ENCODE data around the gene CIAO3. TPM values are rescaled to one million over a fixed set of nuclear protein-coding genes. Genes with fewer than 3 reads are reported as not detected.
A peak's percentile ranks its signal among the peaks of the same experiment; 100 is the strongest.

The CIAO3 gene
- total RNA-seq, 1 donor = 37.1 TPM

- H3K4me3 ChIP-seq (ENCODE audit: low read depth, low read length) = no peak overlapping the region
- TF ChIP-seq CTCF (IDR thresholded peaks at IDR 0.05; ENCODE audit: insufficient read depth, low read depth, low read length) = no peak
- DNase-seq (ENCODE audit: low read depth) = no peak
These were observed 23.5 kb upstream of the CIAO3 start for GRCh38 chr16:764184-764750.

- DNase-seq (ENCODE audit: low read depth) = no peak
- H3K4me3 ChIP-seq (ENCODE audit: low read depth, low read length) = no peak overlapping the region
- TF ChIP-seq CTCF (IDR thresholded peaks at IDR 0.05; ENCODE audit: insufficient read depth, low read depth, low read length) = no peak
These were observed 22.8 kb upstream of the CIAO3 start for GRCh38 chr16:763369-764183.

- H3K4me3 ChIP-seq (ENCODE audit: low read depth, low read length) = no peak overlapping the region
- TF ChIP-seq CTCF (IDR thresholded peaks at IDR 0.05; ENCODE audit: insufficient read depth, low read depth, low read length) = no peak
- no peak for DNase-seq (ENCODE audit: low read depth)
These were observed 21.9 kb upstream of the CIAO3 start for GRCh38 chr16:762595-763268.

GRCh38 chr16:761625-762513 lies 21.1 kb upstream of the CIAO3 start:
- TF ChIP-seq CTCF (IDR thresholded peaks at IDR 0.05; ENCODE audit: insufficient read depth, low read depth, low read length) = no peak
- no peak overlapping the region for H3K4me3 ChIP-seq (ENCODE audit: low read depth, low read length)
- DNase-seq (ENCODE audit: low read depth) = no peak

- H3K4me3 ChIP-seq (ENCODE audit: low read depth, low read length) = no peak within 1 kb of the TSS
- no peak for TF ChIP-seq CTCF (IDR thresholded peaks at IDR 0.05; ENCODE audit: insufficient read depth, low read depth, low read length)
- DNase-seq (ENCODE audit: low read depth) = peak; percentile 12
These were observed 19.9 kb upstream of the CIAO3 start, which contains the start of gene MSLN for GRCh38 chr16:760545-761343. Gene MSLN (plus strand): TSS chr16:760734. CDS start chr16:762681, 1,947 bp downstream.

Data from fibroblast of villous mesenchyme (primary cell).